K562 (cell line): ENCODE results near the gene RPL36AL. TPM values are rescaled to one million over a fixed set of nuclear protein-coding genes. Genes with fewer than 3 reads are reported as not detected.

Experiments
- ARID1B ChIP-seq: fragments of 450-650 bp; IDR thresholded peaks from 2 replicates; pipeline ENCODE4 v1.6.1; 2016; ENCODE audit warnings: antibody characterized with exemption, mild to moderate bottlenecking, inconsistent platforms
- BCL6 ChIP-seq: fragments of 250-450 bp; sonication (Bioruptor Pico); IDR thresholded peaks from 2 replicates; pipeline ENCODE4 v1.4.0; 2020
- BHLHE40 ChIP-seq: IDR thresholded peaks from 2 replicates; pipeline ENCODE4 v1.6.1; 2011; ENCODE audit warnings: low read length, improper control_type of control experiment
- C11orf30 ChIP-seq: fragments of 450-650 bp; IDR thresholded peaks from 2 replicates; pipeline ENCODE4 v1.6.1; 2016; ENCODE audit warnings: low read depth, mild to moderate bottlenecking
- CBX2 ChIP-seq: fragments of 200-600 bp; sonication (generic); IDR thresholded peaks from one replicate; pipeline ENCODE4 v1.6.1; 2012; ENCODE audit warnings: mild to moderate bottlenecking, low read length, inconsistent platforms; ENCODE audit not compliant: insufficient read depth, poor library complexity, severe bottlenecking
- CEBPG ChIP-seq, 3 experiments: fragments of 200-800 bp in 1 of 3; sonication (Bioruptor generic) in 1 of 3; sonication (generic) in 1 of 3; formaldehyde crosslinking in 1 of 3; IDR thresholded peaks in 2 of 3; conservative IDR thresholded peaks in 1 of 3; 2 replicates each; pipeline versions ENCODE4 v1.6.1 to v1.8.0; 2016 to 2022; ENCODE audit warnings: missing compliant biosample characterization in 2 of 3, missing genetic modification characterization in 2 of 3, mild to moderate bottlenecking in 1 of 3, missing genetic modification reagents in 1 of 3
- CXXC5 ChIP-seq: fragments of 250-450 bp; sonication (Bioruptor Pico); IDR thresholded peaks from 2 replicates; pipeline ENCODE4 v1.8.0; 2022; ENCODE audit warnings: inconsistent platforms, mild to moderate bottlenecking, moderate library complexity
- FOXP1 ChIP-seq: sonication (generic); formaldehyde crosslinking; IDR thresholded peaks from 2 replicates; pipeline ENCODE4 v1.8.0; 2022; ENCODE audit warnings: mild to moderate bottlenecking, missing genetic modification reagents
- ID3 ChIP-seq, 2 experiments: fragments of 250-450 bp in 1 of 2; fragments of 450-650 bp in 1 of 2; sonication (Bioruptor Pico) in 1 of 2; IDR thresholded peaks; 2 replicates each; pipeline versions ENCODE4 v1.6.1 to v1.8.0; 2016 to 2021; ENCODE audit warnings: mild to moderate bottlenecking in 2 of 2, moderate library complexity in 2 of 2, missing compliant biosample characterization in 1 of 2, missing genetic modification characterization in 1 of 2
- ILF3 ChIP-seq: fragments of 450-650 bp; IDR thresholded peaks from 2 replicates; pipeline ENCODE4 v1.6.1; 2018; ENCODE audit warnings: antibody characterized with exemption, mild to moderate bottlenecking, moderate library complexity, borderline replicate concordance
- KAT7 ChIP-seq: sonication (generic); formaldehyde crosslinking; IDR thresholded peaks from 2 replicates; pipeline ENCODE4 v1.8.0; 2022; ENCODE audit warnings: missing genetic modification reagents, mild to moderate bottlenecking, borderline replicate concordance
- KDM4B ChIP-seq, 2 experiments: fragments of 450-650 bp in 1 of 2; sonication (generic) in 1 of 2; IDR thresholded peaks; 2 replicates each; pipeline ENCODE4 v1.6.1; 2016 to 2017; ENCODE audit warnings: borderline replicate concordance in 2 of 2, antibody characterized with exemption in 1 of 2, low read depth in 1 of 2, mild to moderate bottlenecking in 1 of 2
- MAFG ChIP-seq: fragments of 450-650 bp; conservative IDR thresholded peaks from 2 replicates; pipeline ENCODE4 v1.6.1; 2016; ENCODE audit warnings: missing genetic modification characterization, missing compliant biosample characterization
- POLR2AphosphoS5 ChIP-seq: IDR thresholded peaks from 2 replicates; pipeline ENCODE4 v1.6.1; 2011; ENCODE audit warnings: mild to moderate bottlenecking, low read depth, low read length, moderate library complexity; ENCODE audit not compliant: control insufficient read depth, insufficient read depth
- POLR2H ChIP-seq: IDR thresholded peaks from 2 replicates; pipeline ENCODE4 v1.6.1; 2016; ENCODE audit warnings: missing genetic modification characterization, low read depth, mild to moderate bottlenecking, control low read depth, missing compliant biosample characterization, moderate library complexity
- RBM14 ChIP-seq: fragments of 200-400 bp; formaldehyde crosslinking; IDR thresholded peaks from 2 replicates; pipeline ENCODE4 v1.6.1; 2018; ENCODE audit warnings: low read depth, mild to moderate bottlenecking, low read length, moderate library complexity, borderline replicate concordance; ENCODE audit not compliant: insufficient read depth
- SAP30 ChIP-seq: fragments of 200-600 bp; sonication (generic); IDR thresholded peaks from 2 replicates; pipeline ENCODE4 v1.6.1; 2012; ENCODE audit warnings: borderline replicate concordance, low read depth, mild to moderate bottlenecking, moderate library complexity, low read length, control low read depth, inconsistent platforms; ENCODE audit not compliant: insufficient read depth, poor library complexity, severe bottlenecking
- SP1 ChIP-seq: sonication (generic); formaldehyde crosslinking; IDR thresholded peaks from 2 replicates; pipeline ENCODE4 v1.8.1; 2022; ENCODE audit warnings: mild to moderate bottlenecking, missing genetic modification reagents
- SRSF1 ChIP-seq: fragments of 200-400 bp; formaldehyde crosslinking; IDR thresholded peaks from 2 replicates; pipeline ENCODE4 v1.6.1; 2017; ENCODE audit warnings: mild to moderate bottlenecking, low read depth, low read length, moderate library complexity
- STAT5A ChIP-seq: IDR thresholded peaks from 2 replicates; pipeline ENCODE4 v1.6.1; 2012; ENCODE audit warnings: low read length, inconsistent platforms, borderline replicate concordance
- TCF15 ChIP-seq: fragments of 250-450 bp; sonication (Bioruptor Pico); IDR thresholded peaks from 2 replicates; pipeline ENCODE4 v1.8.0; 2022; ENCODE audit warnings: moderate library complexity, mild to moderate bottlenecking, inconsistent platforms
- TFE3 ChIP-seq: fragments of 450-650 bp; formaldehyde crosslinking; IDR thresholded peaks from 2 replicates; pipeline ENCODE4 v1.4.0; 2020; ENCODE audit warnings: mild to moderate bottlenecking, mixed read lengths
- ZNF224 ChIP-seq: sonication (generic); formaldehyde crosslinking; IDR thresholded peaks from 2 replicates; pipeline ENCODE4 v1.8.0; 2022; ENCODE audit warnings: mild to moderate bottlenecking, missing genetic modification reagents
- ZNF586 ChIP-seq: fragments of 450-650 bp; formaldehyde crosslinking; conservative IDR thresholded peaks from 2 replicates; pipeline ENCODE4 v1.4.0; 2020; ENCODE audit warnings: mild to moderate bottlenecking, moderate library complexity
- polyA plus RNA-seq, 8 experiments: library from polyadenylated mRNA; depleted of rRNA in 4 of 8; stranded (reverse) in 5 of 8; unstranded in 3 of 8; fragments of >200 nt; fragmentation: Nextera tagmentation in 2 of 8; fragmentation: Illumina TruSeq in 1 of 8; extraction: Ambion mirVana in 2 of 8; extraction: Trizol in 1 of 8; gene quantifications; 2 replicates each; pipeline versions ENCODE4 v1.2.1 to v1.2.3, GENCODE V29; 2011 to 2014; ENCODE audit warnings: inconsistent platforms in 1 of 8, missing spikeins in 1 of 8
- total RNA-seq, 7 experiments: library from RNA; depleted of rRNA in 6 of 7; stranded (reverse); fragments of >200 nt in 6 of 7; fragmentation: Illumina TruSeq in 2 of 7; extraction: Trizol in 2 of 7; gene quantifications; 2 replicates each; pipeline versions ENCODE4 v1.2.1 to v1.2.3, GENCODE V29; 2011 to 2021; ENCODE audit warnings: low replicate concordance in 1 of 7

Gene RPL36AL
- total and polyA plus RNA-seq, 9 of the 15 experiments (the other 6 are each of a cell fraction or from before 2014, with no cell fraction given), result 146 to 674 (median 360) TPM

GRCh38 chr14:49620182-49621113, at the start of gene RPL36AL, which contains the start of gene MGAT2 (continued):
- TF ChIP-seq SP1 (CRISPR knock-in tag), result 0 out of 2 replicates have a peak, but pooled peaks have one; percentile 17
- no peak for TF ChIP-seq C11orf30
- TF ChIP-seq CEBPG (CRISPR knock-in tag; IDR thresholded peaks at IDR 0.05), result no peak
- TF ChIP-seq CEBPG (tag; conservative IDR thresholded peaks at IDR 0.05 in 1 of 2, IDR thresholded peaks at IDR 0.05 in 1 of 2), result no peak
- no peak for TF ChIP-seq CBX2
- TF ChIP-seq BHLHE40, result peak; percentile 25; the same call in 1 of the 2 replicates
- TF ChIP-seq STAT5A, result no peak
- peak; percentile 76 for TF ChIP-seq CXXC5 (CRISPR knock-in tag)
- TF ChIP-seq ID3 (CRISPR knock-in tag; IDR thresholded peaks at IDR 0.05), result no peak
- TF ChIP-seq ID3 (tag; IDR thresholded peaks at IDR 0.05), result no peak
- no peak for TF ChIP-seq ZNF586 (CRISPR knock-in tag)
- TF ChIP-seq ARID1B, result no peak
- peak; percentile 91 for TF ChIP-seq POLR2H
- no peak for TF ChIP-seq MAFG
- no peak for TF ChIP-seq SAP30
- TF ChIP-seq ZNF224 (CRISPR knock-in tag), result no peak
- TF ChIP-seq POLR2AphosphoS5, result peak; percentile 87
- no peak; the same call in 1 of the 2 replicates for TF ChIP-seq ILF3
- TF ChIP-seq RBM14, result no peak
- TF ChIP-seq TCF15 (CRISPR knock-in tag), result no peak
- TF ChIP-seq KDM4B (IDR thresholded peaks at IDR 0.05; ENCODE audit: borderline replicate concordance in 2 of 2, low read depth in 1 of 2), result no peak
- TF ChIP-seq SRSF1, result no peak
- TF ChIP-seq KAT7 (CRISPR knock-in tag), result no peak; the same call in 1 of the 2 replicates
- no peak for TF ChIP-seq BCL6
- no peak for TF ChIP-seq TFE3
- TF ChIP-seq FOXP1 (CRISPR knock-in tag), result no peak
